ENCODE results near the gene ATP1A1.

The ATP1A1 gene

DNA sequence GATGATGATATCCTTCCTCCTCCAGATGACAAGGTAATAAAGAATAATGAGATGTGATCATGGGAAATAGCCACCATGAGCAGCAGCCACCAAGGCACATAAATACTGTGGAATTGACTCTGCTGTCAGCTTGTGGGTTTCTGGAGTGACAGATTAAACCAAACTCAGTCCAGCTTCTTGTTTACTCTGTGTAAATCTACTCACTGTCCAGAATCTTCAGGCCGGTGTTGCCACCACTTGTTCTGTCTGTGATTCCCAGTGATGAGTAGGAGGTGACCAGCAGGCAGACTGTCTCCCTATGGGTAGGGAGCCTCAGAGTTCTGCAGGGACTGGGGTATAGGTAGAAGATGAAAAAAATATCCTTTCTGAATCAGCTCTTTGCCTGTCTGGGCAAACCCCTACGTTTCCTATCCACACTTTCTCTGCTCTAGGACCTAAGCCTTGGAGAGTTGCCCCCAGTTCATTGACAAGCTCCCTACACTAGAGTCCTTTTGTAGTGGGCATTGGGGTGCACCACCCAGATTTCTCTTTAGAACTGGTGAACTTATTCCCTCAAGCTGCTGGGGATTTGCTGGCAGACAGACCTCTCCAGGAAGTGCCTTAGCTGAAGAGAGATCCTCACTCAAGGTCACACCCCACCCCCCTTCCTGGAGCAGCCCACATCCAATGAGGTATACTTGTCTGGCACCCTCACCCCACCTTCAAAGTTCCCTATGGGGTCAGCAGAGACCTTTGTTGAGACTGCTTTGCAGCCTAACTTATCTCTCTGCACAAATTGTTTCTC is 47.6 kb downstream of the ATP1A1 start:
- H3K9ac ChIP-seq (ENCODE audit: low read depth, low read length) = no peak overlapping the region
- H3K4me2 ChIP-seq (ENCODE audit: low read length) = no peak overlapping the region
- no peaks in the 10 kb centered on the region for H3K36me3 ChIP-seq (ENCODE audit: insufficient read depth, low read length)
- H3K4me1 ChIP-seq (ENCODE audit: control insufficient read depth, insufficient read depth, low read length) = peaks cover 13% of the 10 kb centered on the region
- no peaks in the 10 kb centered on the region for H3K9me3 ChIP-seq (replicated peaks; ENCODE audit: low read length)
- H3K4me3 ChIP-seq (ENCODE audit: low read length) = no peak overlapping the region
- H3K27me3 ChIP-seq (ENCODE audit: control insufficient read depth, insufficient read depth, low read length) = peaks cover 37% of the 10 kb centered on the region

DNA sequence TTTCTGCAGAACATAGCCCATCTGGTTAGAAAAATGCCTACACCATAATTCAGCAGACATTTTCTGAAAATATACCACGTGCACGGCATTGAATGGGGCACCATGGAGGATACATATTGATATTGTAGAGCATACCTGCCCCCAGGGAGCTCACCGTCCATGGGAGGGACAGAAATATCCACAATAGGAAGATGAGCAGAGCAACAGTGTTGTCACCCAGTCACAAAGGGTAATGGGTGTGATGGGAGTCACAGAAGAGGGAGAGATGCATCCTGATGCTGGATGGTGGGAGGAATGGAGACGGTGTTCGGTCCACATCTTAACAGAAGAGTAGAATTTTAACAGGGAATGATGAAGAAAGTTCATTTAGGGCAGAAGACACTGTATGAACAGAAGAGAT is 51.4 kb downstream of the ATP1A1 start:
- no peaks in the 10 kb centered on the region for H3K4me1 ChIP-seq (ENCODE audit: control insufficient read depth, insufficient read depth, low read length)
- H3K4me3 ChIP-seq (ENCODE audit: low read length) = no peak overlapping the region
- no peaks in the 10 kb centered on the region for H3K9me3 ChIP-seq (replicated peaks; ENCODE audit: low read length)
- H3K9ac ChIP-seq (ENCODE audit: low read depth, low read length) = no peak overlapping the region
- H3K27me3 ChIP-seq (ENCODE audit: control insufficient read depth, insufficient read depth, low read length) = peaks cover 47% of the 10 kb centered on the region
- H3K4me2 ChIP-seq (ENCODE audit: low read length) = no peak overlapping the region
- H3K36me3 ChIP-seq (ENCODE audit: insufficient read depth, low read length) = no peaks in the 10 kb centered on the region

DNA sequence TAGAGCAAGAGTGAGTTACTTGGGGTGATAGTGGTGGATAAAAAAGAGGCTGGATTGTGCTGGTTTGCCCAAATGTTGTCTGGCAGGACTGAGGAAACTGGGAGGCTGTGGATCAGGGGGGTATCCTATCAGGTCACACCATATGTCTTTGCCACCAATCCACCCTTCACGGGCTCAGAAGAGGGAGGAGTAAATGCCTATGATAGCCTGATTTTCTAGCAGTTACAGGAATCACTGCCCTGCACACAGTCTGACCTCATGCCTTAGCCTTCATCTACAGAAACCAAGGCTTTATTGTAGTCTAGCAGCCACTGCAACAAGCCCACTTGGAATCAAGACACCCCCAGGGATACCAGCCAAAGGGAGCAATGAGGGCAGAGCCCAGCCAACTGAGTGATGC is 51.8 kb downstream of the ATP1A1 start:
- H3K9ac ChIP-seq (ENCODE audit: low read depth, low read length) = no peak overlapping the region
- no peaks in the 10 kb centered on the region for H3K4me1 ChIP-seq (ENCODE audit: control insufficient read depth, insufficient read depth, low read length)
- no peak overlapping the region for H3K4me2 ChIP-seq (ENCODE audit: low read length)
- H3K9me3 ChIP-seq (replicated peaks; ENCODE audit: low read length) = no peaks in the 10 kb centered on the region
- no peak overlapping the region for H3K4me3 ChIP-seq (ENCODE audit: low read length)
- peaks cover 47% of the 10 kb centered on the region for H3K27me3 ChIP-seq (ENCODE audit: control insufficient read depth, insufficient read depth, low read length)
- H3K36me3 ChIP-seq (ENCODE audit: insufficient read depth, low read length) = no peaks in the 10 kb centered on the region

DNA sequence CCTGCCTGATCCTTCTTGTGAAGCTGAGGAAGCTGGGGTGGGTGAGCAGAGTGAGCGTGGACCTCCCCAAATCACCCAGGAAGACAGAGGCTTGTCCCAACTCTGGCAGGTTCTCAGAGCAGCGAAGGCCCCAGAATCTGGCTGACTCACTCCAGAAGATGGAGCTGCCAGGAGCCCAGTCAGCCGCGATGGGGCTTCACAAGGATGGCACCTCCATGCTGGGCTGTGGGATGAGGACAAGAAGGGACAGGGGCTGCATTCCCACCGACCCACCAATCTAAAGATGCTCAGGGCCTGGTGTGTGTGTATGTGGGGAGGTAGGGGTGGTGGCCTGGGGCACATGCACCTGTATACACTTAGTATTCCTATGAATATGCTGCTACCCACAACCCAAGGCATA is 52.9 kb downstream of the ATP1A1 start:
- no peak overlapping the region for H3K4me3 ChIP-seq (ENCODE audit: low read length)
- H3K9me3 ChIP-seq (replicated peaks; ENCODE audit: low read length) = no peaks in the 10 kb centered on the region
- no peaks in the 10 kb centered on the region for H3K36me3 ChIP-seq (ENCODE audit: insufficient read depth, low read length)
- H3K4me1 ChIP-seq (ENCODE audit: control insufficient read depth, insufficient read depth, low read length) = no peaks in the 10 kb centered on the region
- H3K4me2 ChIP-seq (ENCODE audit: low read length) = no peak overlapping the region
- no peak overlapping the region for H3K9ac ChIP-seq (ENCODE audit: low read depth, low read length)
- H3K27me3 ChIP-seq (ENCODE audit: control insufficient read depth, insufficient read depth, low read length) = peaks cover 44% of the 10 kb centered on the region

DNA sequence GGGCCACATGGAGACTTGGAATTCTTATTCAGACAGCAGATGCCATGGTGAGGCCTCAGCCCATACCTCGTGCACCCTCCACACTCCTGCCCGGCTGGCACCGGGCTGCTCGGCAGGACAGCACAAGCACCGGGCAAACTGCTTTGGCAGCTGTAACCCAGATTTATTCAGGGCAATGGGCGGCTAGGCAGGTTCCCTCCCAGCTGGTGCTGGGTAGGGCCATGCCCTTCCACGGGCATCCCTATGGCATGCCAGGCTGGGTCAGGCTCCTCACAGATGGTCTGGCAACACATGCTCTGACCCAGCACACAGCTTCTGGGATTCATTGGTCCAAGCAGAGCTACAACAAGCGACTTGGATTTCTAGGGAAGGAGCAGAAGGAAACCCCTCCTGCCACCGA is 53.4 kb downstream of the ATP1A1 start:
- no peak overlapping the region for H3K4me2 ChIP-seq (ENCODE audit: low read length)
- no peaks in the 10 kb centered on the region for H3K36me3 ChIP-seq (ENCODE audit: insufficient read depth, low read length)
- no peak overlapping the region for H3K9ac ChIP-seq (ENCODE audit: low read depth, low read length)
- H3K9me3 ChIP-seq (replicated peaks; ENCODE audit: low read length) = no peaks in the 10 kb centered on the region
- H3K4me3 ChIP-seq (ENCODE audit: low read length) = no peak overlapping the region
- H3K4me1 ChIP-seq (ENCODE audit: control insufficient read depth, insufficient read depth, low read length) = no peaks in the 10 kb centered on the region
- peaks cover 44% of the 10 kb centered on the region for H3K27me3 ChIP-seq (ENCODE audit: control insufficient read depth, insufficient read depth, low read length)

DNA sequence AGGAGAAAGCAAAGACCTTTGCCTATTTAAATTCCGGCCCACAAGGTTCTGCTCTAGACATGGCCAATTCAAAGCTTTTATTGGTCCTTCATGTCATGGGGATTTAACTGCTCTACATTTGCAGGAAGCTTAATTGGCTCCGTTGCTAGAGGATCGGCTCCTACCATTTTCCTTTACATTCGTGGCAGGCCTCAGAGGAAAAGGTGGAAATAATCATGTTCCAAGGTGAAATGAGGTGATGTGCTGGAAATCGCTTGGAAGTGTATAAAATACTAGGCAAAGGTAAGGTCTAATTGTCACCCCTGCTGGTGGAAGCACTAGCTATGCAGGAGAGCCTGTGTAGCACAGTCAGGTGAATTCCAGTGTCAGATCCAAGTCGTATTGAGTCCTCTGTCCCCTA is 55.5 kb downstream of the ATP1A1 start:
- Histone ChIP-seq H3K27me3 (ENCODE audit: control insufficient read depth, insufficient read depth, low read length) (peaks cover 27% of the 10 kb centered on the region), H3K9ac (ENCODE audit: low read depth, low read length) (no peak overlapping the region), H3K9me3 (replicated peaks; ENCODE audit: low read length) (no peaks in the 10 kb centered on the region), H3K4me1 (ENCODE audit: control insufficient read depth, insufficient read depth, low read length) (peaks cover 7% of the 10 kb centered on the region), H3K36me3 (ENCODE audit: insufficient read depth, low read length) (no peaks in the 10 kb centered on the region), H3K4me3 (ENCODE audit: low read length) (no peak overlapping the region), H3K4me2 (ENCODE audit: low read length) (no peak overlapping the region)

DNA sequence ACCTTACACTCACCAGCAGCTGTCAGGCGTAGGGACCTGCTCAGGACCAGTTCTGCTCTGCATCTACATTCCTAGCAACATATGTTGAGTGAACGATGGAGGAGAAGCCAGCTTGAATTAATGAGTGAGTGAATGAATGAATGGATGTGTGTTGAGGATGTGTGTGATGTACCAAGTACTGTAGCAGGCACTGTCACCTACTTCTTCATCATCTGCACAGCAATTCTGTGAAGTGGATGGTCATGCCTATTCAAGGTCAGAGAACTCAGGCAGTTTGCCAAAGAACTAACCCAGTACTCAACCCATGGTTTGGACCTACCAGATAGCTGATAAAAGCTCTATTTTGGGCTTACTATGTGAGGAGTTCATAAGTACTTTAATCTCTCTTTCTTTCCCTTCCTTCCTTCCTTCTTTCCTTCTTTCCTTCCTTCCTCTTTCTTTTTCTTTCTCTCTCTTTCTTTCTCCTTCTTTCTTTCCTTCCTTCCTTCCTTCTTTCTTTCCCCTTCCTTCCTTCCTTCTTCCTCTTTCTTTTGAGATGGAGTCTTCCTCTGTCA is 56.9 kb downstream of the ATP1A1 start:
- no peaks in the 10 kb centered on the region for H3K9me3 ChIP-seq (replicated peaks; ENCODE audit: low read length)
- peaks cover 11% of the 10 kb centered on the region for H3K4me1 ChIP-seq (ENCODE audit: control insufficient read depth, insufficient read depth, low read length)
- no peaks in the 10 kb centered on the region for H3K36me3 ChIP-seq (ENCODE audit: insufficient read depth, low read length)

DNA sequence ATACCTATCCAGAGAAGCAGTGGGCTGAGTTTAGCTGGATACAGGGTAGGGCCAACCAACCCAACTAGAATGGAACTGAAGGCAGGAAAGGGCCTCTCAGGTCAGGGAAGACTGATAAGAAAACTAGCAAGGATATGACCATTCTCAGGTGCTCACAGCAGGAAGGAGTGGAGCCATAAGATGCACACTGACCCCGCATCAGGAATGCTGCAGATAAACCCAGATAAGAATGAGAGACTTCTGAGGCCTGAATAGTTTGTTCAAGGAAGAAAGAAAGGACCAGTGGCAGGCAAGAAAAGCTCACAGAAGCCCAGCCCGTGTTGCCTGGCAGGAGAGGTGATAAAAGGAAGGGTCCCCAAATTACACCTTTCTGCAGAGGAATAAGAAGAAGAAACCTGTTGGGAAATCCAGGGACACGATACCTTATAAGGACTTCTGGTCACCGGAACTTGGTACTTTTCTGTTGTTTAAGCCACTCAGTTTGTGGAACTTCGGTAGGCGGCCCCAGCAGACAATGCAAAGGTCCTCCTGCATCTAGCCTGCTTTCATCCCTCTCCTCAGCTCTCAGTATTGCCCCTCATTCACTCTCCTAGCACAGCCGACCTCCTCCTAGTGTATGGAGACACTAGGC is 58.9 kb downstream of the ATP1A1 start:
- Histone ChIP-seq H3K9me3 (replicated peaks; ENCODE audit: low read length) (no peaks in the 10 kb centered on the region), H3K4me1 (ENCODE audit: control insufficient read depth, insufficient read depth, low read length) (peaks cover 11% of the 10 kb centered on the region), H3K27me3 (ENCODE audit: control insufficient read depth, insufficient read depth, low read length) (peaks cover 11% of the 10 kb centered on the region), H3K4me3 (ENCODE audit: low read length) (no peak overlapping the region), H3K36me3 (ENCODE audit: insufficient read depth, low read length) (no peaks in the 10 kb centered on the region), H3K4me2 (ENCODE audit: low read length) (no peak overlapping the region), H3K9ac (ENCODE audit: low read depth, low read length) (no peak overlapping the region)

More for the DNA sequence above, 56.9 kb downstream of the ATP1A1 start:
- H3K27me3 ChIP-seq (ENCODE audit: control insufficient read depth, insufficient read depth, low read length) = peaks cover 15% of the 10 kb centered on the region
- H3K9ac ChIP-seq (ENCODE audit: low read depth, low read length) = no peak overlapping the region
- H3K4me3 ChIP-seq (ENCODE audit: low read length) = no peak overlapping the region
- H3K4me2 ChIP-seq (ENCODE audit: low read length) = no peak overlapping the region

DNA sequence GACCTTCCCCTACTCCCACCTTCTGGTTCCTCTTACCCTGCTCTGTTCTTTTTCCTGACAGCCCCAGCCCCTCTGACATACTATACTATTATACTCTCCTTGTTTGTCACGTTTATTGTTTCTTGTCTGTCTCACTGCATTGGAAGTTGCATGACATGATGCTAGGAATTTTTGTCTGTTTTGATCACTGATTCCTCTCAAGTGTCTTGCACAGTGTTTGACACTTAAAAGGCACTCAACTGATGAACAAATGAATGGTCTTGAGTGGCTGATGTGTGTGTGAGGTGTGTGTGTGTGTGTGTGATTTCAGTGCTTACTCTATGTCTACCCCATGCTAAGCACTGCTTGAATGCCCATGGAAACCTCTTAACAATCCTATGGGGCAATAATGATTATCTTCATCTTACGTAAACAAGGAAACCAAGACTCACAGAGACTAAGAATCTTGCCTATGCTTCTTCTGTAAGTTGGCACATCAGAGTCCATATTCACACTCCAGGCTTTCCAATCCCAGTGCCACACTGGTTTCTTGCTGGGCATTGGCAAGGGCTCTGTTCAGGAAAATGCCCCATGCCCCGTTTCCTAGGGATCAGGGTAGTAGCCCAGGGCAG is 59.7 kb downstream of the ATP1A1 start:
- H3K4me1 ChIP-seq (ENCODE audit: control insufficient read depth, insufficient read depth, low read length) = peaks cover 11% of the 10 kb centered on the region
- H3K9ac ChIP-seq (ENCODE audit: low read depth, low read length) = peak overlapping the region; percentile 3
- no peaks in the 10 kb centered on the region for H3K9me3 ChIP-seq (replicated peaks; ENCODE audit: low read length)
- no peak overlapping the region for H3K4me3 ChIP-seq (ENCODE audit: low read length)
- H3K4me2 ChIP-seq (ENCODE audit: low read length) = no peak overlapping the region
- peaks cover 8% of the 10 kb centered on the region for H3K27me3 ChIP-seq (ENCODE audit: control insufficient read depth, insufficient read depth, low read length)
- H3K36me3 ChIP-seq (ENCODE audit: insufficient read depth, low read length) = no peaks in the 10 kb centered on the region

DNA sequence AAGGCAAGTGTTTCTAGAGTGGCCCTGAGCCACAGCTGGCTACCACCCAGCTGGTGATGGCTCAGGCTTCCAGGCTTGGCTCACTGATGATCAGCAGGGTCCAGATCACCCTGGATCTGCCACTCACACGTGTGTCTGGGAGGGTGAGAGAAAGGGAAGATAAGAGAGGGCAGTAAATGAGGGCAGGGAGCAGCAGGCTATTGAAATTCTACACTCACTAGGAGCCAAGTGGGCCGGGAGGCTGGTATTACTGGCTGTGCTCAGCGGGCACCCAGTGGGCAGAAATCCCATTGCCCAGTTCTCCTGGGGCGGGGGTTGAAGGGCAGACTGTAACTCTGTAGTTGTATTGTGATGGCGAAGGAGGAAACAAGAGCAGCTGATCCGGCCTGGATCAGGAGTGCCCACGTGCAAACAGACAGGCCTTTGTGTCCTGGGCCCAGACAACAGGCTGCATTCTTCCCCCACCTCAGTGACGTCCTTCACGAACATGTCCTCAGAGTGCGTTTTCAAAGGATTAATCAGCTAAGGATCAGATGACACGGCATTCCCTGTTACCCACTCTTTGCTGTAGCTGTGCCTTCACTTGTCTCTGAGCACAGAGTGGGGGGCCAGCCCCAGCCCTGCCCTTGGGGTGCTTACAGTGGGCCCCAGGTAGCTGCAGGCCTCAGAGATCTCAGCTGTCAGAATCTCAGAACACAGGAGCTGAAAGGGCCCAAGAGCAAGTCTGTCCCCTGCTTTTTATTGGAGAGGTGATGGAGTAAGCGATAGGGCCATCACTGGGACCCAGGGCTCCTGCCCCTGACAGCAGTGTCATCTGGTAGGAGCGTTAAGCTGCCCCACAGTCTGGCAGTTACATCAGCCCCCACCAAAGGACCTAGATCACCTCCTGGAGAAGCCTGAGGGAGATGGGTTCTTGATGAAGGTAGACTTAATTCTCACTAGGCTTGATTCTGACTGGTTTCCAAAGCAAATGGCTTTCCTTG is 60.5 kb downstream of the ATP1A1 start:
- H3K4me1 ChIP-seq (ENCODE audit: control insufficient read depth, insufficient read depth, low read length) = peaks cover 11% of the 10 kb centered on the region
- H3K4me3 ChIP-seq (ENCODE audit: low read length) = no peak overlapping the region
- H3K9me3 ChIP-seq (replicated peaks; ENCODE audit: low read length) = no peaks in the 10 kb centered on the region
- no peak overlapping the region for H3K4me2 ChIP-seq (ENCODE audit: low read length)
- H3K27me3 ChIP-seq (ENCODE audit: control insufficient read depth, insufficient read depth, low read length) = peaks cover 3% of the 10 kb centered on the region
- H3K36me3 ChIP-seq (ENCODE audit: insufficient read depth, low read length) = no peaks in the 10 kb centered on the region
- peak overlapping the region; percentile 3 for H3K9ac ChIP-seq (ENCODE audit: low read depth, low read length)

DNA sequence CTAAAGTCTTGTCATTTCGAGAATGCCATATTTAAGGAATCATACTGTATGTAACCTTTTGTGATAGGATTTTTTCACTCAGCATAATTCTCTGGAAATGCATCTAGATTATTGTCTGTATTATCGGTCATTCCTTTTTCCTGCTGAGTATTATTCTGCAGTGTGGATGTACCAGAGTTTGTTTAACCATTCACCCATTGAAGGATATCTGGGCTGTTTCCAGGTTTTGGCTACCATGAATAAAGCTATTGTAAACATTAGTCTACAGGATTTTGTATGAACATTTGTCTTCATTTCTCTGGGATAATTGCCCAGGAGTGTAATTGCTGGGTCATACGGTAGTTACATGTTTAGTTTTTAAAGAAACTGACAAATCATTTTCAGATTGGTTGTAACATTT is 61.8 kb downstream of the ATP1A1 start:
- no peak overlapping the region for H3K4me3 ChIP-seq (ENCODE audit: low read length)
- H3K9ac ChIP-seq (ENCODE audit: low read depth, low read length) = no peak overlapping the region
- H3K9me3 ChIP-seq (replicated peaks; ENCODE audit: low read length) = no peaks in the 10 kb centered on the region
- H3K27me3 ChIP-seq (ENCODE audit: control insufficient read depth, insufficient read depth, low read length) = peaks cover 6% of the 10 kb centered on the region
- H3K36me3 ChIP-seq (ENCODE audit: insufficient read depth, low read length) = no peaks in the 10 kb centered on the region
- H3K4me2 ChIP-seq (ENCODE audit: low read length) = no peak overlapping the region
- peaks cover 11% of the 10 kb centered on the region for H3K4me1 ChIP-seq (ENCODE audit: control insufficient read depth, insufficient read depth, low read length)

Data from skeletal muscle satellite cell (primary cell).